Nephron progenitor cell (in vitro differentiated cells): ENCODE measurements around the gene ATG9B.
A peak's percentile ranks its signal among the peaks of the same experiment; 100 is the strongest.
"Not testable (repeated sequence)": the region's sequence is repeated elsewhere in the genome, so short reads cannot be mapped to it uniquely, and the experiment has no call there.

Source experiments
- DNase-seq: peaks from one replicate; pipeline ENCODE4 v3.0.0; 2021
- H3K27ac Mint-ChIP-seq: 2 replicates; pipeline ENCODE4 v1.8.0; 2021; ENCODE audit warnings: mild to moderate bottlenecking, moderate library complexity, mixed read lengths
- H3K27me3 Mint-ChIP-seq: 2 replicates; pipeline ENCODE4 v1.8.0; 2021; ENCODE audit warnings: mild to moderate bottlenecking, low read depth, mixed read lengths; ENCODE audit not compliant: poor library complexity
- H3K36me3 Mint-ChIP-seq: 2 replicates; pipeline ENCODE4 v1.8.0; 2021; ENCODE audit warnings: low read depth, mixed read lengths
- H3K4me1 Mint-ChIP-seq: 2 replicates; pipeline ENCODE4 v1.8.0; 2021; ENCODE audit warnings: mixed read lengths
- H3K4me3 Mint-ChIP-seq: 2 replicates; pipeline ENCODE4 v1.8.0; 2021; ENCODE audit warnings: mild to moderate bottlenecking, moderate library complexity, mixed read lengths
- H3K9me3 Mint-ChIP-seq: 2 replicates; pipeline ENCODE4 v1.8.0; 2021; ENCODE audit warnings: mild to moderate bottlenecking, moderate library complexity, mixed read lengths
- CTCF ChIP-seq: fragments of 200-600 bp; sonication (generic); IDR thresholded peaks from 2 replicates; pipeline ENCODE4 v1.5.0; 2021; ENCODE audit warnings: antibody characterized with exemption

Gene ATG9B

GRCh38 chr7:151012031-151012692, 12.1 kb downstream of the ATG9B start:
- no peak overlapping the region for H3K27ac Mint-ChIP-seq
- H3K4me3 Mint-ChIP-seq = peak overlapping the region; percentile 62
- no peaks in the 10 kb centered on the region for H3K9me3 Mint-ChIP-seq
- H3K36me3 Mint-ChIP-seq = peaks cover 11% of the 10 kb centered on the region
- H3K4me1 Mint-ChIP-seq = peaks cover 62% of the 10 kb centered on the region
- TF ChIP-seq CTCF = no peak
- DNase-seq = no peak
- peaks cover 23% of the 10 kb centered on the region for H3K27me3 Mint-ChIP-seq

GRCh38 chr7:151011616-151012015, 12.7 kb downstream of the ATG9B start:
- not testable (repeated sequence) for DNase-seq, H3K27ac Mint-ChIP-seq, H3K9me3 Mint-ChIP-seq
- peaks cover 20% of the 10 kb centered on the region for H3K27me3 Mint-ChIP-seq
- peaks cover 11% of the 10 kb centered on the region for H3K36me3 Mint-ChIP-seq
- H3K4me1 Mint-ChIP-seq = peaks cover 62% of the 10 kb centered on the region
- H3K4me3 Mint-ChIP-seq = peak overlapping the region; percentile 62

DNA sequence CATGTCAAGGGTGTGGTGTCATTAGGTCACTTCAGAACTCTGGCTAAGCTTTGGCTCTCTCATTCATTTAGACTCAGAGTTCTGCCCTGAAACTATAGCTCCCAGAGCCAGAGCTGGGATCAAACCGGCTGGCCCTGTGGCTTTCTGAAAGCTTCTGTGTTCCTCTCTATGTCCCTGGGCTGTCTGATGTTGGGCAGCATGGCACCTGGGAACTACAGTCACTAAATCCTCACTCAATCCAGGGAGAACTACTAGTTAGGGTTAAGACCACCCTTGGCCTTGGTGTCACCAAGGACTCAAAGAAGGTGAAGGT, 13.2 kb downstream of the ATG9B start:
- TF ChIP-seq CTCF = no peak
- H3K4me3 Mint-ChIP-seq = peak overlapping the region; percentile 72
- peaks cover 14% of the 10 kb centered on the region for H3K27me3 Mint-ChIP-seq
- H3K4me1 Mint-ChIP-seq = peaks cover 66% of the 10 kb centered on the region
- no peaks in the 10 kb centered on the region for H3K9me3 Mint-ChIP-seq
- peaks cover 11% of the 10 kb centered on the region for H3K36me3 Mint-ChIP-seq
- H3K27ac Mint-ChIP-seq = no peak overlapping the region
- DNase-seq = no peak

DNA sequence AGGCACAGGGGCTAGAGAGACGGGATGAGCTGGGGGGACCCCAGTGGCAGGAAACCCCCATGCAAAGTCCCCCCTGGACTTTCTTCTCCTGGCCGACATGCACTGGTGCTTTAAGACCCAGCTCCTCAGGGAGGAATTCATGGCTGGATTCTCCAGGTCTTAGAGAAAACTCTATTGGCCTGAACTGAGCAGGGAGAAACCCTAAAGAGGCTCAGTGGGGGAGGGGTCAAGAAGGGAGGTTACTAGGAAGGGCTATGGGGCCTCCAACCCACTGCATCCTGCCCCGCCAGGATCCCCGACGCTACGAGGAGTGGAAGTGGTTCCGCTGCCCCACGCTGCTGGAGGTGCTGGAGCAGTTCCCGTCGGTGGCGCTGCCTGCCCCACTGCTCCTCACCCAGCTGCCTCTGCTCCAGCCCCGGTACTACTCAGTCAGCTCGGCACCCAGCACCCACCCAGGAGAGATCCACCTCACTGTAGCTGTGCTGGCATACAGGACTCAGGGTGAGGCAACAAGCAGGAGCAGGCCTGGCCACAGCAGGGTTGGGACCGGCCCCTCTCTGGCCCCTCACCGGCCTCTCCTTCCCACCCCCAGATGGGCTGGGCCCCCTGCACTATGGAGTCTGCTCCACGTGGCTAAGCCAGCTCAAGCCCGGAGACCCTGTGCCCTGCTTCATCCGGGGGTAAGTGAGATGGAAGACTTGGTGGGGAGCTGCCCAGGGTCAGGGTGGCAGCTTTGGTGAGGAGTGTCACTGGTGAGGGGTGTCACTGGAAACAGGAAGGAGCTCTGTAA, 13.8 kb downstream of the ATG9B start:
- no peak overlapping the region for H3K27ac Mint-ChIP-seq
- H3K4me3 Mint-ChIP-seq = peak overlapping the region; percentile 72
- peaks cover 10% of the 10 kb centered on the region for H3K36me3 Mint-ChIP-seq
- TF ChIP-seq CTCF = no peak
- H3K27me3 Mint-ChIP-seq = peaks cover 18% of the 10 kb centered on the region
- H3K4me1 Mint-ChIP-seq = peaks cover 69% of the 10 kb centered on the region
- H3K9me3 Mint-ChIP-seq = no peaks in the 10 kb centered on the region
- DNase-seq = peak; percentile 54

- Mint-ChIP-seq H3K4me1 (peaks cover 64% of the 10 kb centered on the region), H3K27ac (no peak overlapping the region), H3K4me3 (peak overlapping the region; percentile 72), H3K36me3 (peaks cover 4% of the 10 kb centered on the region), H3K27me3 (peaks cover 16% of the 10 kb centered on the region), H3K9me3 (no peaks in the 10 kb centered on the region)
- TF ChIP-seq CTCF = no peak
- DNase-seq = no peak
These were observed 14.3 kb downstream of the ATG9B start for GRCh38 chr7:151010037-151010306.

GRCh38 chr7:151009327-151010036, 14.8 kb downstream of the ATG9B start:
- peaks cover 4% of the 10 kb centered on the region for H3K36me3 Mint-ChIP-seq
- DNase-seq = no peak
- H3K27ac Mint-ChIP-seq = no peak overlapping the region
- TF ChIP-seq CTCF = no peak
- peaks cover 64% of the 10 kb centered on the region for H3K4me1 Mint-ChIP-seq
- H3K4me3 Mint-ChIP-seq = no peak overlapping the region
- no peaks in the 10 kb centered on the region for H3K9me3 Mint-ChIP-seq
- H3K27me3 Mint-ChIP-seq = peaks cover 15% of the 10 kb centered on the region
